Pericardium fibroblast (primary cell): ENCODE data around the gene CARMIL3. TPM values are rescaled to one million over a fixed set of nuclear protein-coding genes. Genes with fewer than 3 reads are reported as not detected.

ENCODE experiments used
- total RNA-seq: library from RNA; depleted of rRNA; stranded (reverse); fragments of >200 nt; gene quantifications from 2 replicates; pipeline ENCODE4 v1.2.3, GENCODE V29; 2015

CARMIL3 gene
- total RNA-seq = 0.23 TPM in 1 of 2 replicates, not detected in the other

GRCh38 chr14:24051789-24052655 lies at the start of gene CARMIL3:
TSS of gene CARMIL3 (plus strand) at chr14:24052009. CDS start at chr14:24052154, 145 bp downstream.

GRCh38 chr14:24071144-24071697 lies 19.4 kb downstream of the CARMIL3 start, which contains the start of gene CPNE6:
TSS of gene CPNE6 (plus strand) at chr14:24071562. CDS start at chr14:24072937, 1,375 bp downstream.

GRCh38 chr14:24093901-24094840 lies 42.4 kb downstream of the CARMIL3 start, which contains the start of gene PCK2:
TSS of gene PCK2 (plus strand) at chr14:24094311. CDS start at chr14:24094406, 95 bp downstream.

GRCh38 chr14:24114532-24115421 lies 63.0 kb downstream of the CARMIL3 start, which contains the start of the genes DCAF11 and NRL:
TSS of gene DCAF11 (plus strand) at chr14:24114777. CDS start at chr14:24115595, 818 bp downstream.
TSS of gene NRL (minus strand) at chr14:24114949. CDS start at chr14:24082848, 32,101 bp downstream.

Other genes with a start within 250 kb of the CARMIL3 start
- gene DHRS4, start 98.2 kb upstream of the CARMIL3 start, total RNA-seq = 54.4 and 60.7 TPM in 2 replicates
- 10.5 and 19.1 TPM in 2 replicates for gene DHRS4L2, start 63.1 kb upstream of the CARMIL3 start, total RNA-seq
- not detected in 2 replicates for gene CPNE6, start 19.6 kb downstream of the CARMIL3 start, total RNA-seq
- gene PCK2, start 42.3 kb downstream of the CARMIL3 start, total RNA-seq = 29.8 TPM in 2 replicates
- 40.7 and 41.4 TPM in 2 replicates for gene DCAF11, start 62.8 kb downstream of the CARMIL3 start, total RNA-seq
- 0.12 and 3.7 TPM in 2 replicates for gene NRL, start 62.9 kb downstream of the CARMIL3 start, total RNA-seq
- gene FITM1, start 78.7 kb downstream of the CARMIL3 start, total RNA-seq = 0.09 TPM in 1 of 2 replicates, not detected in the other
- gene PSME1, start 84.2 kb downstream of the CARMIL3 start, total RNA-seq = 155 and 162 TPM in 2 replicates
- gene EMC9, start 89.6 kb downstream of the CARMIL3 start, total RNA-seq = 10.2 and 11.3 TPM in 2 replicates
- gene PSME2, start 94.6 kb downstream of the CARMIL3 start, total RNA-seq = 48.4 and 65.5 TPM in 2 replicates
- gene RNF31, start 95.5 kb downstream of the CARMIL3 start, total RNA-seq = 44.8 and 49.7 TPM in 2 replicates
- 26.7 and 48.1 TPM in 2 replicates for gene IRF9, start 109.3 kb downstream of the CARMIL3 start, total RNA-seq
- gene REC8, start 120.1 kb downstream of the CARMIL3 start, total RNA-seq = 15.1 and 18.4 TPM in 2 replicates
- 23.9 and 28.9 TPM in 2 replicates for gene IPO4, start 136.8 kb downstream of the CARMIL3 start, total RNA-seq
- 54.7 and 58.8 TPM in 2 replicates for gene TM9SF1, start 143.4 kb downstream of the CARMIL3 start, total RNA-seq
- gene TSSK4, start 153.7 kb downstream of the CARMIL3 start, total RNA-seq = not detected in 2 replicates
- 30.9 and 31.7 TPM in 2 replicates for gene CHMP4A, start 161.5 kb downstream of the CARMIL3 start, total RNA-seq
- 16.2 and 17.8 TPM in 2 replicates for gene MDP1, start 164.1 kb downstream of the CARMIL3 start, total RNA-seq
- gene NEDD8, start 180.4 kb downstream of the CARMIL3 start, total RNA-seq = 140 and 180 TPM in 2 replicates
- gene GMPR2, start 180.9 kb downstream of the CARMIL3 start, total RNA-seq = 30.3 and 55.7 TPM in 2 replicates
- gene TINF2, start 190.6 kb downstream of the CARMIL3 start, total RNA-seq = 48.6 and 58.6 TPM in 2 replicates
- 1.0 and 7.9 TPM in 2 replicates for gene TGM1, start 211.2 kb downstream of the CARMIL3 start, total RNA-seq
- gene RABGGTA, start 219.6 kb downstream of the CARMIL3 start, total RNA-seq = 23.0 and 27.1 TPM in 2 replicates
- gene DHRS1, start 247.8 kb downstream of the CARMIL3 start, total RNA-seq = 6.9 and 26.3 TPM in 2 replicates
- 10.9 and 11.0 TPM in 2 replicates for gene NOP9, start 247.8 kb downstream of the CARMIL3 start, total RNA-seq